ENCODE data around the gene SLC45A1. TPM values are rescaled to one million over a fixed set of nuclear protein-coding genes. Genes with fewer than 3 reads are reported as not detected.

SLC45A1 gene
- total and polyA plus RNA-seq, 2 of the 4 experiments (the other 2 are of a cell fraction): 0.72 to 3.9 TPM

DNA sequence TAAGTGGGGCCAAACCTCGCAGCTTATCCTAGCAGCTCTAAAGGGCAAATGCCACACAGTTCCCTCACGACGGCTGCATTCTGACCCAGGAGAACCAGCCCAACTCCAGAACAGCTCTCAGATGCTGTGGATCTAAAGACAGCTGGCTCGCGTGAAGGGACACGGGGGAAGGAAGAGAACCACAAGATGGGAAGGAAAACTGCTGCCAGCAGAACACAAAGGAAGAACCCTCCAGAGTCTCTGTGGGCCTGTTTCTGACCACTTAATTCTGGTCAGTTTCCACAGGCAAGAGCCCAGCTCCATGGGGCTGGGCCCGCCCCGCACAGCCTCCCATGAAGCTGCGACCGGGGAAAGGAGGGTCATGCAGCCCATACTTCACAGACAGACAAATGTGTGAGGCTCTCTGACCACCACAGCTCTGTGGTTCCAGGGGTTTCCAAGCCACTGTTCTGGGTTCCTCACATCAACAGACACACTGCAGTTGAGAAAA is 61.1 kb downstream of the SLC45A1 start:
- Histone ChIP-seq H3K27ac (ENCODE audit: insufficient read depth, low read length) (peak overlapping the region; percentile 84; the same call in 1 of the 2 replicates), H2AK5ac (ENCODE audit: low read depth, low read length) (peak overlapping the region; percentile 80), H2BK120ac (ENCODE audit: low read depth, low read length) (0 out of 2 replicates have a peak overlapping the region, but pooled peaks have one; percentile 10), H3K79me1 (ENCODE audit: low read depth in 1 of 2, low read length in 2 of 2) (peaks cover 63 to 86% of the 10 kb centered on the region in 2 experiments), H4K5ac (ENCODE audit: low read depth, low read length) (no peak overlapping the region; the same call in 1 of the 2 replicates), H3K9me1 (ENCODE audit: insufficient read depth, low read length) (peaks cover 54% of the 10 kb centered on the region), H2BK15ac (ENCODE audit: low read depth, low read length) (no peak overlapping the region), H3K9ac (ENCODE audit: low read depth, low read length) (no peak overlapping the region), H2BK20ac (ENCODE audit: low read depth, low read length) (0 out of 2 replicates have a peak overlapping the region, but pooled peaks have one; percentile 10), H3K14ac (replicated peaks; ENCODE audit: low read depth, low read length) (peak overlapping the region; percentile 6), H2AFZ (replicated peaks; ENCODE audit: low read length, poor library complexity) (no peak overlapping the region), H3K9me3 (ENCODE audit: control insufficient read depth, insufficient read depth, low read length) (no peaks in the 10 kb centered on the region), H3K4me2 (ENCODE audit: low read depth, low read length) (no peak overlapping the region), H3K4me3 (ENCODE audit: insufficient read depth, low read depth, low read length) (no peak overlapping the region), H3K4ac (ENCODE audit: low read depth, low read length) (peak overlapping the region; percentile 25; the same call in 1 of the 2 replicates), H3K27me3 (ENCODE audit: control insufficient read depth, insufficient read depth, low read length) (no peaks in the 10 kb centered on the region), H2AK9ac (replicated peaks; ENCODE audit: low read depth, low read length, poor library complexity) (no peak overlapping the region), H2BK5ac (ENCODE audit: low read depth, low read length, poor library complexity, severe bottlenecking) (peak overlapping the region; percentile 4), H4K8ac (ENCODE audit: low read depth in 2 of 2, low read length in 2 of 2) (peak overlapping the region; percentile 11 to 41; a peak in 3 of 4 replicates), H3K18ac (ENCODE audit: low read depth, low read length) (peak overlapping the region; percentile 53; the same call in 1 of the 2 replicates), H4K20me1 (ENCODE audit: insufficient read depth, low read length) (peaks cover 79% of the 10 kb centered on the region), H3K36me3 (ENCODE audit: control insufficient read depth, insufficient read depth, low read length) (peaks cover 53% of the 10 kb centered on the region), H4K91ac (ENCODE audit: insufficient read depth, low read depth, low read length) (peak overlapping the region; percentile 4; the same call in 1 of the 2 replicates), H3K4me1 (ENCODE audit: control insufficient read depth, insufficient read depth, low read length) (peaks cover 41% of the 10 kb centered on the region), H3K56ac (ENCODE audit: extremely low read depth, insufficient read depth, low read length) (no peak overlapping the region), H3K23ac (ENCODE audit: low read depth, low read length) (peak overlapping the region; percentile 40; the same call in 1 of the 2 replicates)
- dilution Hi-C loops (cut with HindIII; ENCODE audit: low sequenced_read_pairs, unreplicated experiment): no loop called here
- no TSS peak for BruUV-seq (replicated peaks)
- ATAC-seq (ENCODE audit: low read depth) (no peak), DNase-seq (no peak)
- POLR2A ChIA-PET (ENCODE audit: unreplicated experiment): no interaction called here
- 60% methylated on average over 1 of the region's 10 CpGs; no CpG with 5 or more reads in 1 of the 2 experiments for WGBS, 2 experiments (ENCODE audit: extremely low coverage in 2 of 2, insufficient read length in 1 of 2)
- CTCF ChIA-PET: interaction anchor here (1.0 to 1.2 kb wide), 2 partner anchors 8 to 11 kb away, joined by 3 read pairs; no protein-coding TSS in a partner anchor
- intact Hi-C loops (cut with micrococcal nuclease): loop anchor here (10.0 kb wide), 1 partner anchor 286 kb away; no protein-coding TSS in a partner anchor
- in situ Hi-C loops (cut with MboI; ENCODE audit: low sequenced_read_pairs): no loop called here
- TF ChIP-seq SMC3 (IDR thresholded peaks at IDR 0.05; ENCODE audit: low read depth, low read length): no peak
- no peak for TF ChIP-seq BHLHE40 (IDR thresholded peaks at IDR 0.05; ENCODE audit: low read depth, low read length)
- no peak for TF ChIP-seq RCOR1 (IDR thresholded peaks at IDR 0.05; ENCODE audit: insufficient replicate concordance, low read length)
- TF ChIP-seq MAZ (IDR thresholded peaks at IDR 0.05; ENCODE audit: borderline replicate concordance, low read depth, low read length): no peak
- TF ChIP-seq CHD1 (IDR thresholded peaks at IDR 0.05; ENCODE audit: low read depth, low read length): no peak
- TF ChIP-seq NFE2L2 (IDR thresholded peaks at IDR 0.05; ENCODE audit: low read depth, low read length): no peak
- no peak for TF ChIP-seq POLR2A (IDR thresholded peaks at IDR 0.05; ENCODE audit: low read depth, low read length)
- no peak for TF ChIP-seq RAD21 (IDR thresholded peaks at IDR 0.05; ENCODE audit: low read length)
- TF ChIP-seq, protein P1, sequence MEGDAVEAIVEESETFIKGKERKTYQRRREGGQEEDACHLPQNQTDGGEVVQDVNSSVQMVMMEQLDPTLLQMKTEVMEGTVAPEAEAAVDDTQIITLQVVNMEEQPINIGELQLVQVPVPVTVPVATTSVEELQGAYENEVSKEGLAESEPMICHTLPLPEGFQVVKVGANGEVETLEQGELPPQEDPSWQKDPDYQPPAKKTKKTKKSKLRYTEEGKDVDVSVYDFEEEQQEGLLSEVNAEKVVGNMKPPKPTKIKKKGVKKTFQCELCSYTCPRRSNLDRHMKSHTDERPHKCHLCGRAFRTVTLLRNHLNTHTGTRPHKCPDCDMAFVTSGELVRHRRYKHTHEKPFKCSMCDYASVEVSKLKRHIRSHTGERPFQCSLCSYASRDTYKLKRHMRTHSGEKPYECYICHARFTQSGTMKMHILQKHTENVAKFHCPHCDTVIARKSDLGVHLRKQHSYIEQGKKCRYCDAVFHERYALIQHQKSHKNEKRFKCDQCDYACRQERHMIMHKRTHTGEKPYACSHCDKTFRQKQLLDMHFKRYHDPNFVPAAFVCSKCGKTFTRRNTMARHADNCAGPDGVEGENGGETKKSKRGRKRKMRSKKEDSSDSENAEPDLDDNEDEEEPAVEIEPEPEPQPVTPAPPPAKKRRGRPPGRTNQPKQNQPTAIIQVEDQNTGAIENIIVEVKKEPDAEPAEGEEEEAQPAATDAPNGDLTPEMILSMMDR (conservative IDR thresholded peaks at IDR 0.05; ENCODE audit: low read depth, low read length): no peak
- TF ChIP-seq MAFK (IDR thresholded peaks at IDR 0.05; ENCODE audit: low read depth, low read length): no peak
- no peak for TF ChIP-seq RFX5 (IDR thresholded peaks at IDR 0.05; ENCODE audit: low read depth, low read length)
- no peak for TF ChIP-seq MXI1 (IDR thresholded peaks at IDR 0.05; ENCODE audit: borderline replicate concordance, low read depth, low read length)
- TF ChIP-seq, protein P2, sequence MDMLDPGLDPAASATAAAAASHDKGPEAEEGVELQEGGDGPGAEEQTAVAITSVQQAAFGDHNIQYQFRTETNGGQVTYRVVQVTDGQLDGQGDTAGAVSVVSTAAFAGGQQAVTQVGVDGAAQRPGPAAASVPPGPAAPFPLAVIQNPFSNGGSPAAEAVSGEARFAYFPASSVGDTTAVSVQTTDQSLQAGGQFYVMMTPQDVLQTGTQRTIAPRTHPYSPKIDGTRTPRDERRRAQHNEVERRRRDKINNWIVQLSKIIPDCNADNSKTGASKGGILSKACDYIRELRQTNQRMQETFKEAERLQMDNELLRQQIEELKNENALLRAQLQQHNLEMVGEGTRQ (IDR thresholded peaks at IDR 0.05; ENCODE audit: low read depth, low read length): no peak
- TF ChIP-seq, protein P3, sequence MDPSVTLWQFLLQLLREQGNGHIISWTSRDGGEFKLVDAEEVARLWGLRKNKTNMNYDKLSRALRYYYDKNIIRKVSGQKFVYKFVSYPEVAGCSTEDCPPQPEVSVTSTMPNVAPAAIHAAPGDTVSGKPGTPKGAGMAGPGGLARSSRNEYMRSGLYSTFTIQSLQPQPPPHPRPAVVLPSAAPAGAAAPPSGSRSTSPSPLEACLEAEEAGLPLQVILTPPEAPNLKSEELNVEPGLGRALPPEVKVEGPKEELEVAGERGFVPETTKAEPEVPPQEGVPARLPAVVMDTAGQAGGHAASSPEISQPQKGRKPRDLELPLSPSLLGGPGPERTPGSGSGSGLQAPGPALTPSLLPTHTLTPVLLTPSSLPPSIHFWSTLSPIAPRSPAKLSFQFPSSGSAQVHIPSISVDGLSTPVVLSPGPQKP (IDR thresholded peaks at IDR 0.05; ENCODE audit: borderline replicate concordance, low read depth, low read length): no peak
- no peak for TF ChIP-seq FOS (IDR thresholded peaks at IDR 0.05; ENCODE audit: low read depth, low read length)

Data from IMR-90 (cell line).